K562 (cell line): Measurements from ENCODE around the gene MAZ. TPM values are rescaled to one million over a fixed set of nuclear protein-coding genes. Genes with fewer than 3 reads are reported as not detected.

Experiments
- HMG20A ChIP-seq: fragments of 450-650 bp; formaldehyde crosslinking; conservative IDR thresholded peaks from 2 replicates; pipeline ENCODE4 v1.4.0; 2020; ENCODE audit warnings: mild to moderate bottlenecking, mixed read lengths
- KAT8 ChIP-seq: fragments of 450-650 bp; IDR thresholded peaks from 2 replicates; pipeline ENCODE4 v1.6.1; 2016; ENCODE audit warnings: low read depth, mild to moderate bottlenecking
- PHF21A ChIP-seq: fragments of 450-650 bp; IDR thresholded peaks from 2 replicates; pipeline ENCODE4 v1.6.1; 2017; ENCODE audit warnings: low read depth, borderline replicate concordance
- POLR2AphosphoS5 ChIP-seq: IDR thresholded peaks from 2 replicates; pipeline ENCODE4 v1.6.1; 2011; ENCODE audit warnings: mild to moderate bottlenecking, low read depth, low read length, moderate library complexity; ENCODE audit not compliant: control insufficient read depth, insufficient read depth
- THAP12 ChIP-seq: fragments of 250-450 bp; sonication (Bioruptor Pico); IDR thresholded peaks from 2 replicates; pipeline ENCODE4 v1.9.0; 2021; ENCODE audit warnings: mild to moderate bottlenecking, inconsistent platforms
- ZEB2 ChIP-seq: fragments of 450-650 bp; IDR thresholded peaks from 2 replicates; pipeline ENCODE4 v1.6.1; 2016
- polyA plus RNA-seq, 8 experiments: library from polyadenylated mRNA; depleted of rRNA in 4 of 8; stranded (reverse) in 5 of 8; unstranded in 3 of 8; fragments of >200 nt; fragmentation: Nextera tagmentation in 2 of 8; fragmentation: Illumina TruSeq in 1 of 8; extraction: Ambion mirVana in 2 of 8; extraction: Trizol in 1 of 8; gene quantifications; 2 replicates each; pipeline versions ENCODE4 v1.2.1 to v1.2.3, GENCODE V29; 2011 to 2014; ENCODE audit warnings: inconsistent platforms in 1 of 8, missing spikeins in 1 of 8
- total RNA-seq, 7 experiments: library from RNA; depleted of rRNA in 6 of 7; stranded (reverse); fragments of >200 nt in 6 of 7; fragmentation: Illumina TruSeq in 2 of 7; extraction: Trizol in 2 of 7; gene quantifications; 2 replicates each; pipeline versions ENCODE4 v1.2.1 to v1.2.3, GENCODE V29; 2011 to 2021; ENCODE audit warnings: low replicate concordance in 1 of 7
- TF ChIP-seq, protein P1 (sequence below): IDR thresholded peaks from 3 replicates; pipeline ENCODE4 v1.6.1; 2011; ENCODE audit warnings: borderline replicate concordance, mild to moderate bottlenecking, moderate library complexity; ENCODE audit not compliant: insufficient read length; ENCODE audit errors: extremely low read depth

Gene MAZ
- total and polyA plus RNA-seq, 9 of the 15 experiments (the other 6 are each of a cell fraction or from before 2014, with no cell fraction given), result 45.4 to 532 (median 250) TPM

DNA sequence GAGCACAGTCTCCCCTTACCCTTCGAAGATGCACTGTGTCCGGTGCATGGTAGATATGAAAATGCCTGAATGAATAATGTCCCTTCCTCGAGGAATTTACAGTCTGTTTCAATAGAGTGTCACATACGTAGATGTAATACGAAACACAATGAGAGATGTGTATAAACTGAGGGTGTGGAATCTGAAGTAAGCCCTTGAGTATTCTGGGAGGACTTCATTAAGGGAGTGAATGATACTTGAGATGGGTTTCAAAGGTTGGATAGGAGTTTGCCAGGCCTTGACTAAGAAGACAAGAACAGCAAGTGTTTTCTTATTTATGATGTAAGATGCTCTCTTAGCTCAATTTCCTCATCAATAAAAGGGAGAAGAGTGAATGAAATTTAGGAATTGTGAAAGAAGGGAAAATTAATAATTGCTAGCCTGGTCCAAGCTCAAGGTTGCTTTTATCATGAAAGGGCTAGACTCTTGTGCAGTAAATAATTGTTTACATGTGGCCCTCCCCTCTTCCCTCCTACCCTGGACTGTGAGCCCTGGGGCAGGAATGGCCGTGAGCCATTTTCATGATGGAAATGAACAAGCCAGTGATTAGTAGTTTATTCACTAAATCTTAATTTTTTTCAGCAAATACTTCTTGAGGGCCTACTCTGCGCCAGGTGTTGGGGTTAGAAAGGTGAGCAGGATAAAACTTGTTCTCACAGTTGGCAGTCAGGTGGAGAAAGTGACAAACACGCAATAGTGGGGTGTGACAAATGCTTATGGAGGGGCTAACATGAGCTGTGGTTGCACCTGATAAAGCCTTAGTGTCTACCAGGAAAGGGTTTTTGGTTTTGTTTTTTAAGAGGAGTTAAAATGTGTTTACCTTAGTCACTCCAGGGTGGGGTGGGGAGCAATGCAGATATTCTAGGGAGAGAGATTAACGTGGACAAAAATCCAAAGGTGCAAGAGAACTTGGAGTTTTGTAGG is 14.2 kb upstream of the MAZ start (continued):
- TF ChIP-seq, protein P1, sequence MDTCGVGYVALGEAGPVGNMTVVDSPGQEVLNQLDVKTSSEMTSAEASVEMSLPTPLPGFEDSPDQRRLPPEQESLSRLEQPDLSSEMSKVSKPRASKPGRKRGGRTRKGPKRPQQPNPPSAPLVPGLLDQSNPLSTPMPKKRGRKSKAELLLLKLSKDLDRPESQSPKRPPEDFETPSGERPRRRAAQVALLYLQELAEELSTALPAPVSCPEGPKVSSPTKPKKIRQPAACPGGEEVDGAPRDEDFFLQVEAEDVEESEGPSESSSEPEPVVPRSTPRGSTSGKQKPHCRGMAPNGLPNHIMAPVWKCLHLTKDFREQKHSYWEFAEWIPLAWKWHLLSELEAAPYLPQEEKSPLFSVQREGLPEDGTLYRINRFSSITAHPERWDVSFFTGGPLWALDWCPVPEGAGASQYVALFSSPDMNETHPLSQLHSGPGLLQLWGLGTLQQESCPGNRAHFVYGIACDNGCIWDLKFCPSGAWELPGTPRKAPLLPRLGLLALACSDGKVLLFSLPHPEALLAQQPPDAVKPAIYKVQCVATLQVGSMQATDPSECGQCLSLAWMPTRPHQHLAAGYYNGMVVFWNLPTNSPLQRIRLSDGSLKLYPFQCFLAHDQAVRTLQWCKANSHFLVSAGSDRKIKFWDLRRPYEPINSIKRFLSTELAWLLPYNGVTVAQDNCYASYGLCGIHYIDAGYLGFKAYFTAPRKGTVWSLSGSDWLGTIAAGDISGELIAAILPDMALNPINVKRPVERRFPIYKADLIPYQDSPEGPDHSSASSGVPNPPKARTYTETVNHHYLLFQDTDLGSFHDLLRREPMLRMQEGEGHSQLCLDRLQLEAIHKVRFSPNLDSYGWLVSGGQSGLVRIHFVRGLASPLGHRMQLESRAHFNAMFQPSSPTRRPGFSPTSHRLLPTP, result no peak
- TF ChIP-seq HMG20A (CRISPR knock-in tag) (no peak), ZEB2 (peak; percentile 46; the same call in 1 of the 2 replicates), PHF21A (no peak), THAP12 (no peak), POLR2AphosphoS5 (no peak), KAT8 (no peak)
- TF ChIP-seq, all 486 proteins: peak for 11
